H1 (cell line): ENCODE results near the gene MGAT5. TPM values are rescaled to one million over a fixed set of nuclear protein-coding genes. Genes with fewer than 3 reads are reported as not detected.

ENCODE experiments used
- CTCF ChIA-PET: fragments of 300-600 bp; sonication (Branson Sonifier 250); formaldehyde crosslinking; loops from one replicate; lab custom pipeline; 2021; ENCODE audit not compliant: partially characterized antibody; lab: Charles Lee
- POLR2A ChIA-PET: fragments of 300-600 bp; sonication (Branson Sonifier 250); formaldehyde crosslinking; loops from one replicate; lab custom pipeline; 2021; ENCODE audit warnings: inconsistent platforms; ENCODE audit not compliant: partially characterized antibody; lab: Charles Lee
- DNase-seq, 2 experiments: peaks; one replicate each; pipeline versions ENCODE4 v3.0.0 to v3.0.0-alpha.2; 2010 to 2022; ENCODE audit warnings: low spot score in 2 of 2, low read depth in 1 of 2, mixed read lengths in 1 of 2
- FAIRE-seq: peaks from 2 replicates; lab custom pipeline; 2011; peaks lifted over from hg19 to GRCh38; lab: Jason Lieb, UNC
- H2AFZ ChIP-seq: 2 replicates; pipeline ENCODE4 v1.8.1; 2012; ENCODE audit warnings: low read length, inconsistent platforms
- H2AK5ac ChIP-seq: 2 replicates; pipeline ENCODE4 v1.6.1; 2013; ENCODE audit warnings: low read depth, low read length
- H2BK120ac ChIP-seq: replicated peaks from 2 replicates; pipeline ENCODE3; 2013; ENCODE audit warnings: low read depth, low read length, inconsistent platforms
- H2BK12ac ChIP-seq: 2 replicates; pipeline ENCODE4 v1.6.1; 2013; ENCODE audit warnings: low read depth, low read length
- H2BK15ac ChIP-seq: 2 replicates; pipeline ENCODE4 v1.6.1; 2013; ENCODE audit warnings: low read length
- H2BK20ac ChIP-seq: 2 replicates; pipeline ENCODE4 v1.6.1; 2013; ENCODE audit warnings: low read length
- H2BK5ac ChIP-seq: 2 replicates; pipeline ENCODE4 v1.6.1; 2013; ENCODE audit warnings: low read depth, low read length
- H3K14ac ChIP-seq: 2 replicates; pipeline ENCODE4 v1.6.1; 2013; ENCODE audit warnings: inconsistent platforms; ENCODE audit not compliant: insufficient read length
- H3K18ac ChIP-seq: 2 replicates; pipeline ENCODE4 v1.6.1; 2013; ENCODE audit warnings: low read length; ENCODE audit errors: extremely low read depth
- H3K23ac ChIP-seq: 2 replicates; pipeline ENCODE4 v1.6.1; 2013; ENCODE audit warnings: inconsistent platforms; ENCODE audit not compliant: insufficient read length
- H3K23me2 ChIP-seq: 2 replicates; pipeline ENCODE4 v1.6.1; 2013; ENCODE audit warnings: low read depth, low read length
- H3K27ac ChIP-seq: 2 replicates; pipeline ENCODE4 v1.6.1; 2011; ENCODE audit warnings: low read depth, low read length, inconsistent platforms
- H3K27me3 ChIP-seq, 4 experiments: replicated peaks in 1 of 4; 1 replicate in 1 of 4; 2 replicates in 3 of 4; pipeline versions ENCODE4 v1.6.1 to v1.8.1; 2011 to 2013; ENCODE audit warnings: low read length in 3 of 4, mild to moderate bottlenecking in 3 of 4, inconsistent platforms in 2 of 4, mixed read lengths in 2 of 4, moderate library complexity in 1 of 4; ENCODE audit not compliant: control insufficient read depth in 3 of 4, insufficient read depth in 3 of 4; ENCODE audit errors: extremely low read depth in 1 of 4
- H3K36me3 ChIP-seq, 4 experiments: 2 replicates each; pipeline versions ENCODE4 v1.6.1 to v1.8.1; 2011 to 2013; ENCODE audit warnings: mild to moderate bottlenecking in 4 of 4, low read length in 3 of 4, moderate library complexity in 2 of 4, control low read depth in 1 of 4, inconsistent platforms in 1 of 4; ENCODE audit not compliant: insufficient read depth in 4 of 4, control insufficient read depth in 2 of 4
- H3K4ac ChIP-seq: replicated peaks from 2 replicates; pipeline ENCODE3; 2013; ENCODE audit warnings: low read length, low read depth, mixed read lengths, inconsistent platforms; ENCODE audit not compliant: insufficient read length
- H3K4me1 ChIP-seq, 4 experiments: replicated peaks in 1 of 4; 1 replicate in 1 of 4; 2 replicates in 3 of 4; pipeline versions ENCODE4 v1.6.1 to v1.8.1; 2011 to 2013; ENCODE audit warnings: low read length in 3 of 4, inconsistent platforms in 2 of 4, mixed read lengths in 1 of 4; ENCODE audit not compliant: insufficient read depth in 4 of 4, control insufficient read depth in 3 of 4
- H3K4me2 ChIP-seq, 2 experiments: 2 replicates each; pipeline versions ENCODE4 v1.6.1 to v1.8.1; 2011 to 2013; ENCODE audit warnings: low read depth in 2 of 2, low read length in 2 of 2, control low read depth in 1 of 2, inconsistent platforms in 1 of 2, mild to moderate bottlenecking in 1 of 2; ENCODE audit not compliant: insufficient read depth in 1 of 2
- H3K4me3 ChIP-seq, 4 experiments: fragments of 200-600, 300-600 bp in 1 of 4; sonication (generic), shearing (Covaris generic), sonication (Bioruptor Twin) in 1 of 4; 2 replicates each; pipeline versions ENCODE4 v1.5.1 to v1.8.1; 2011 to 2016; ENCODE audit warnings: low read length in 4 of 4, low read depth in 3 of 4, control low read depth in 2 of 4, inconsistent platforms in 2 of 4, mild to moderate bottlenecking in 2 of 4, mixed read lengths in 1 of 4, moderate library complexity in 1 of 4; ENCODE audit not compliant: insufficient read depth in 2 of 4; ENCODE audit errors: extremely low read depth in 1 of 4
- H3K56ac ChIP-seq: replicated peaks from 2 replicates; pipeline ENCODE3; 2013; ENCODE audit warnings: low read depth, mild to moderate bottlenecking, mixed read lengths, low read length, inconsistent platforms; ENCODE audit not compliant: insufficient read length
- H3K79me1 ChIP-seq: 2 replicates; pipeline ENCODE4 v1.6.1; 2013; ENCODE audit warnings: low read depth, low read length, control low read depth
- H3K79me2 ChIP-seq, 2 experiments: 2 replicates each; pipeline versions ENCODE4 v1.6.1 to v1.8.1; 2012 to 2013; ENCODE audit warnings: low read length in 2 of 2, mild to moderate bottlenecking in 2 of 2, inconsistent platforms in 1 of 2; ENCODE audit not compliant: insufficient read depth in 2 of 2, control insufficient read depth in 1 of 2
- H3K9ac ChIP-seq, 4 experiments: replicated peaks in 1 of 4; 1 replicate in 1 of 4; 2 replicates in 3 of 4; pipeline versions ENCODE4 v1.6.1 to v1.8.1; 2011 to 2013; ENCODE audit warnings: low read depth in 3 of 4, low read length in 3 of 4, control low read depth in 2 of 4, mild to moderate bottlenecking in 2 of 4, moderate library complexity in 2 of 4, inconsistent platforms in 1 of 4; ENCODE audit errors: extremely low read depth in 1 of 4
- H3K9me3 ChIP-seq, 2 experiments: 2 replicates each; pipeline versions ENCODE4 v1.6.1 to v1.8.1; 2012 to 2013; ENCODE audit warnings: mild to moderate bottlenecking in 2 of 2, moderate library complexity in 2 of 2, control low read depth in 1 of 2, inconsistent platforms in 1 of 2, low read depth in 1 of 2, low read length in 1 of 2, mixed read lengths in 1 of 2; ENCODE audit not compliant: insufficient read depth in 2 of 2
- H4K20me1 ChIP-seq, 2 experiments: replicated peaks in 1 of 2; 2 replicates each; pipeline versions ENCODE3 to v1.8.1; 2011 to 2013; ENCODE audit warnings: inconsistent platforms in 2 of 2, low read length in 2 of 2, mild to moderate bottlenecking in 1 of 2; ENCODE audit not compliant: insufficient read depth in 2 of 2, control insufficient read depth in 1 of 2
- H4K5ac ChIP-seq: 2 replicates; pipeline ENCODE4 v1.6.1; 2013; ENCODE audit warnings: low read length, low read depth, mixed read lengths, inconsistent platforms; ENCODE audit not compliant: insufficient read length
- H4K8ac ChIP-seq: 2 replicates; pipeline ENCODE4 v1.8.0; 2013; ENCODE audit warnings: mild to moderate bottlenecking, moderate library complexity, low read length, inconsistent platforms; ENCODE audit not compliant: insufficient read depth; ENCODE audit errors: extremely low read depth
- H4K91ac ChIP-seq: replicated peaks from 2 replicates; pipeline ENCODE3; 2013; ENCODE audit warnings: low read length, mixed read lengths, inconsistent platforms; ENCODE audit not compliant: insufficient read length
- BCL11A ChIP-seq, 2 experiments: IDR thresholded peaks; one replicate each; pipeline ENCODE4 v1.6.1; 2011; ENCODE audit warnings: low read depth in 2 of 2, low read length in 2 of 2, mild to moderate bottlenecking in 2 of 2
- BRCA1 ChIP-seq: IDR thresholded peaks from 2 replicates; pipeline ENCODE4 v1.6.1; 2012; ENCODE audit warnings: low read depth, low read length, improper control_type of control experiment
- CBX5 ChIP-seq: fragments of 300-800, 300-1000 bp; sonication (generic); IDR thresholded peaks from 2 replicates; pipeline ENCODE4 v1.7.1; 2016; ENCODE audit warnings: antibody characterized with exemption, low read length, low read depth
- CBX8 ChIP-seq: fragments of 300-800, 300-1000 bp; sonication (generic); IDR thresholded peaks from 2 replicates; pipeline ENCODE4 v1.7.1; 2016; ENCODE audit warnings: low read depth, low read length, borderline replicate concordance
- EGR1 ChIP-seq: IDR thresholded peaks from 2 replicates; pipeline ENCODE4 v1.6.1; 2011; ENCODE audit warnings: low read depth, low read length, borderline replicate concordance
- FOSL1 ChIP-seq: IDR thresholded peaks from 2 replicates; pipeline ENCODE4 v1.6.1; 2011; ENCODE audit warnings: mild to moderate bottlenecking, low read depth, low read length, moderate library complexity; ENCODE audit not compliant: insufficient read depth
- JUN ChIP-seq: IDR thresholded peaks from 2 replicates; pipeline ENCODE4 v1.6.1; 2011; ENCODE audit warnings: low read depth, mild to moderate bottlenecking, improper control_type of control experiment, low read length
- POLR2A ChIP-seq, 2 experiments: IDR thresholded peaks; 1 replicate in 1 of 2; 2 replicates in 1 of 2; pipeline ENCODE4 v1.6.1; 2011; ENCODE audit warnings: low read depth in 2 of 2, low read length in 2 of 2, mild to moderate bottlenecking in 2 of 2; ENCODE audit errors: control extremely low read depth in 1 of 2
- SIX5 ChIP-seq: IDR thresholded peaks from 2 replicates; pipeline ENCODE4 v1.6.1; 2011; ENCODE audit warnings: mild to moderate bottlenecking, low read depth, low read length
- SP1 ChIP-seq: IDR thresholded peaks from 2 replicates; pipeline ENCODE4 v1.6.1; 2011; ENCODE audit warnings: low read depth, low read length
- TAF1 ChIP-seq: IDR thresholded peaks from 2 replicates; pipeline ENCODE4 v1.6.1; 2011; ENCODE audit warnings: mild to moderate bottlenecking, low read depth, low read length
- ZNF274 ChIP-seq: IDR thresholded peaks from 2 replicates; pipeline ENCODE4 v1.7.0; 2012; ENCODE audit warnings: low read length, borderline replicate concordance; ENCODE audit errors: extremely low read depth
- WGBS, 2 experiments: shearing (Covaris generic) in 1 of 2; methylation state at CpG; one replicate each; pipeline versions ENCODE4 v1.1.6 to v1.1.7; 2013 to 2015; ENCODE audit warnings: low lambda C conversion rate in 2 of 2, mixed read lengths in 2 of 2, inconsistent platforms in 1 of 2, low coverage in 1 of 2, missing lambda C conversion rate in 1 of 2; ENCODE audit not compliant: insufficient replicate concordance in 2 of 2, insufficient coverage in 1 of 2, insufficient read length in 1 of 2; ENCODE audit errors: extremely low coverage in 1 of 2, missing lambda C conversion rate in 1 of 2; 5-methylcytosine and 5-hydroxymethylcytosine counted together
- polyA plus RNA-seq, 7 experiments: library from polyadenylated mRNA; depleted of rRNA in 3 of 7; stranded (reverse) in 5 of 7; unstranded in 2 of 7; fragments of >200 nt in 5 of 7; fragments of 200-250 nt in 2 of 7; gene quantifications; 1 replicate in 5 of 7; 2 replicates in 1 of 7; 4 replicates in 1 of 7; pipeline versions ENCODE4 v1.2.1 to v1.2.3, GENCODE V29; 2011 to 2013; ENCODE audit warnings: missing spikeins in 2 of 7, mixed read lengths in 2 of 7
- total RNA-seq: library from RNA; stranded (reverse); fragmentation: NEBNext Ultra II Directional; extraction: Animal tissue kit (Norgen Biotek cat#: 25700); gene quantifications from 2 replicates; pipeline ENCODE4 v1.2.1, GENCODE V29; 2021
- TF ChIP-seq, protein P1 (sequence below): IDR thresholded peaks from 2 replicates; pipeline ENCODE4 v1.6.1; 2012; ENCODE audit warnings: low read length, inconsistent platforms

The MGAT5 gene
- total and polyA plus RNA-seq, 2 of the 8 experiments (the other 6 are each of a cell fraction or from before 2014, with no cell fraction given) = 11.2 to 49.2 TPM

DNA sequence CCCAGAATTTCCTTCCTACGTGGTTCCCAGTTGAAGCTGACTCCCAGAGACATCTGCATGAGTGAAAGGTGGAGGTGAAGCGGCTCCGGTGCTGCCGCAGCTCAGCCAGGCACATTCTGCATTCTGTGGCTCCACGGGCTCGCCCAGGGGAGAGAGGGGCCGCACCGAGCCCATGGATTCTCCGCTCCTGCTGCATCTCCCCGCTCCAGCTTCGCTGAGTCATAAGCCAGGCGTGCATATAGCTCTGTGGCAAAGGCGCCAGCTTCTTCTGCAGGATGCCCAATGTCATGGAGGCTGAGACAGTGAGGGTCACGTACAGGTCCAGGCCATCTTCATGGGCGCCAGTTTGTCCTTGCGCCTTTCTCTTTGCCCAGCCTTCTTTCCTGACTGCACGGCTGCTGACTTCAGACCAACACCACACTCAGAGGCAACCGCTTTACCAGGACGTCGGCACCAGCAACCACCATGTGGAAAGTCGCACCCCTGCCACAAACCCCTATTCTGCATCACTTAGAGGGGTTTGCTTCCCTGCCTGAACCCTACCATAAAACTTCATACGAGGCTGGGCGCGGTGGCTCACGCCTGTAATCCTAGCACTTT lies 215.7 kb downstream of the MGAT5 start:
- Histone ChIP-seq H4K20me1 (no peaks in the 10 kb centered on the region), H3K23me2 (no peaks in the 10 kb centered on the region), H3K23ac (no peak overlapping the region), H3K9ac (no peak overlapping the region), H3K36me3 (no peaks in the 10 kb centered on the region), H2BK12ac (no peak overlapping the region), H3K56ac (no peak overlapping the region), H3K79me2 (no peaks in the 10 kb centered on the region), H3K18ac (no peak overlapping the region), H3K4me2 (no peak overlapping the region), H2BK5ac (no peak overlapping the region), H4K5ac (no peak overlapping the region), H2BK20ac (no peak overlapping the region), H2AFZ (no peak overlapping the region), H2AK5ac (no peak overlapping the region), H3K27ac (no peak overlapping the region), H3K4ac (no peak overlapping the region), H3K14ac (no peak overlapping the region), H3K79me1 (no peaks in the 10 kb centered on the region), H4K91ac (no peak overlapping the region), H3K4me1 (no peaks in the 10 kb centered on the region; a peak in 1 of 7 replicates), H3K9me3 (no peaks in the 10 kb centered on the region), H3K27me3 (no peaks in the 10 kb centered on the region), H3K4me3 (no peak overlapping the region), H4K8ac (peak overlapping the region; percentile 22; the same call in 1 of the 2 replicates), H2BK120ac (no peak overlapping the region), H2BK15ac (no peak overlapping the region)
- ChIA-PET CTCF (interaction anchor here (0.7 to 3.6 kb wide), 16 partner anchors 9 to 428 kb away, joined by 3 to 31 read pairs (median 4); no protein-coding TSS in a partner anchor), POLR2A (no interaction called here)
- DNase-seq = peak in 1 of 2 experiments; percentile 33
- WGBS, 2 experiments = 89% methylated on average over 20 of the region's 25 CpGs; no CpG with 5 or more reads in 1 of the 2 experiments
- no peak for FAIRE-seq
- TF ChIP-seq TAF1 (no peak), SP1 (no peak), BRCA1 (no peak), JUN (no peak), BCL11A (IDR thresholded peaks at IDR 0.05; ENCODE audit: low read depth in 2 of 2, low read length in 2 of 2) (no peak), POLR2A (IDR thresholded peaks at IDR 0.05; ENCODE audit: control extremely low read depth in 1 of 2, low read depth in 2 of 2, low read length in 2 of 2) (no peak), CBX8 (no peak), SIX5 (no peak), CBX5 (no peak), FOSL1 (no peak), ZNF274 (no peak), EGR1 (no peak)
- TF ChIP-seq, protein P1, sequence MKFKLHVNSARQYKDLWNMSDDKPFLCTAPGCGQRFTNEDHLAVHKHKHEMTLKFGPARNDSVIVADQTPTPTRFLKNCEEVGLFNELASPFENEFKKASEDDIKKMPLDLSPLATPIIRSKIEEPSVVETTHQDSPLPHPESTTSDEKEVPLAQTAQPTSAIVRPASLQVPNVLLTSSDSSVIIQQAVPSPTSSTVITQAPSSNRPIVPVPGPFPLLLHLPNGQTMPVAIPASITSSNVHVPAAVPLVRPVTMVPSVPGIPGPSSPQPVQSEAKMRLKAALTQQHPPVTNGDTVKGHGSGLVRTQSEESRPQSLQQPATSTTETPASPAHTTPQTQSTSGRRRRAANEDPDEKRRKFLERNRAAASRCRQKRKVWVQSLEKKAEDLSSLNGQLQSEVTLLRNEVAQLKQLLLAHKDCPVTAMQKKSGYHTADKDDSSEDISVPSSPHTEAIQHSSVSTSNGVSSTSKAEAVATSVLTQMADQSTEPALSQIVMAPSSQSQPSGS = no peak
